GM12878 (cell line): ENCODE data around the gene IL16. TPM values are rescaled to one million over a fixed set of nuclear protein-coding genes. Genes with fewer than 3 reads are reported as not detected.

Experiments used
- CREM ChIP-seq: IDR thresholded peaks from 2 replicates; pipeline ENCODE4 v1.6.1; 2014; ENCODE audit warnings: antibody characterized with exemption, low read depth
- DPF2 ChIP-seq: fragments of 450-650 bp; IDR thresholded peaks from 2 replicates; pipeline ENCODE4 v1.6.1; 2017; ENCODE audit warnings: mild to moderate bottlenecking
- NFXL1 ChIP-seq: fragments of 450-650 bp; IDR thresholded peaks from 2 replicates; pipeline ENCODE4 v1.6.1; 2017; ENCODE audit warnings: antibody characterized with exemption, mild to moderate bottlenecking, borderline replicate concordance
- NR2C1 ChIP-seq: fragments of 450-650 bp; IDR thresholded peaks from 2 replicates; pipeline ENCODE4 v1.6.1; 2017; ENCODE audit warnings: antibody characterized with exemption, mild to moderate bottlenecking, moderate library complexity
- PAX5 ChIP-seq: IDR thresholded peaks from 2 replicates; pipeline ENCODE4 v1.6.1; 2011; ENCODE audit warnings: low read depth, low read length, borderline replicate concordance
- POLR2A ChIP-seq: IDR thresholded peaks from 2 replicates; pipeline ENCODE4 v1.6.1; 2011; ENCODE audit warnings: low read depth, mild to moderate bottlenecking, low read length
- POLR2AphosphoS5 ChIP-seq: IDR thresholded peaks from 2 replicates; pipeline ENCODE4 v1.6.1; 2011; ENCODE audit warnings: mild to moderate bottlenecking, low read length, inconsistent platforms
- SP1 ChIP-seq: IDR thresholded peaks from one replicate; pipeline ENCODE4 v1.6.1; 2011; ENCODE audit warnings: low read depth, low read length
- SUZ12 ChIP-seq: fragments of 200-600 bp; sonication (generic); IDR thresholded peaks from one replicate; pipeline ENCODE4 v1.6.1; 2018; ENCODE audit warnings: antibody characterized with exemption, mild to moderate bottlenecking; ENCODE audit not compliant: unreplicated experiment
- YY1 ChIP-seq: IDR thresholded peaks from 2 replicates; pipeline ENCODE4 v1.6.1; 2011; ENCODE audit warnings: low read depth, mild to moderate bottlenecking, low read length
- ZNF274 ChIP-seq: IDR thresholded peaks from one replicate; pipeline ENCODE4 v1.8.0; 2011; ENCODE audit not compliant: insufficient read length, insufficient read depth
- ZNF622 ChIP-seq: fragments of 450-650 bp; IDR thresholded peaks from 2 replicates; pipeline ENCODE4 v1.6.1; 2017; ENCODE audit warnings: mild to moderate bottlenecking, inconsistent platforms
- polyA plus RNA-seq, 11 experiments: library from polyadenylated mRNA; depleted of rRNA in 4 of 11; unstranded in 6 of 11; stranded (reverse) in 5 of 11; fragments of >200 nt; fragmentation: Nextera tagmentation in 4 of 11; fragmentation: Illumina TruSeq in 1 of 11; extraction: Ambion mirVana in 4 of 11; extraction: Trizol in 1 of 11; gene quantifications; 1 replicate in 1 of 11; 2 replicates in 10 of 11; pipeline versions ENCODE4 v1.2.1 to v1.2.3, GENCODE V29; 2011 to 2016; ENCODE audit warnings: inconsistent platforms in 2 of 11, missing spikeins in 2 of 11, low read depth in 1 of 11
- total RNA-seq, 4 experiments: library from RNA; depleted of rRNA in 3 of 4; stranded (reverse); fragments of >200 nt in 3 of 4; fragmentation: Illumina TruSeq in 1 of 4; extraction: Trizol in 1 of 4; gene quantifications; 2 replicates each; pipeline versions ENCODE4 v1.2.1 to v1.2.3, GENCODE V29; 2013 to 2021
- TF ChIP-seq, protein P1 (sequence below): IDR thresholded peaks from 2 replicates; pipeline ENCODE4 v1.6.1; 2012; ENCODE audit warnings: improper control_type of control experiment, low read depth, low read length; ENCODE audit not compliant: insufficient replicate concordance
- TF ChIP-seq, protein P2 (sequence below): IDR thresholded peaks from 2 replicates; pipeline ENCODE4 v1.6.1; 2012; ENCODE audit warnings: low read depth, low read length, improper control_type of control experiment
- TF ChIP-seq, protein P3 (sequence below): fragments of 450-650 bp; IDR thresholded peaks from 2 replicates; pipeline ENCODE4 v1.6.1; 2017; ENCODE audit warnings: mild to moderate bottlenecking, moderate library complexity
- TF ChIP-seq, protein P4 (sequence below): fragments of 450-650 bp; formaldehyde crosslinking; IDR thresholded peaks from 2 replicates; pipeline ENCODE4 v1.4.0; 2020; ENCODE audit warnings: mild to moderate bottlenecking, moderate library complexity

The IL16 gene
- total and polyA plus RNA-seq, 10 of the 15 experiments (the other 5 are each of a cell fraction or from before 2014, with no cell fraction given), result 21.7 to 206 (median 44.5) TPM

DNA sequence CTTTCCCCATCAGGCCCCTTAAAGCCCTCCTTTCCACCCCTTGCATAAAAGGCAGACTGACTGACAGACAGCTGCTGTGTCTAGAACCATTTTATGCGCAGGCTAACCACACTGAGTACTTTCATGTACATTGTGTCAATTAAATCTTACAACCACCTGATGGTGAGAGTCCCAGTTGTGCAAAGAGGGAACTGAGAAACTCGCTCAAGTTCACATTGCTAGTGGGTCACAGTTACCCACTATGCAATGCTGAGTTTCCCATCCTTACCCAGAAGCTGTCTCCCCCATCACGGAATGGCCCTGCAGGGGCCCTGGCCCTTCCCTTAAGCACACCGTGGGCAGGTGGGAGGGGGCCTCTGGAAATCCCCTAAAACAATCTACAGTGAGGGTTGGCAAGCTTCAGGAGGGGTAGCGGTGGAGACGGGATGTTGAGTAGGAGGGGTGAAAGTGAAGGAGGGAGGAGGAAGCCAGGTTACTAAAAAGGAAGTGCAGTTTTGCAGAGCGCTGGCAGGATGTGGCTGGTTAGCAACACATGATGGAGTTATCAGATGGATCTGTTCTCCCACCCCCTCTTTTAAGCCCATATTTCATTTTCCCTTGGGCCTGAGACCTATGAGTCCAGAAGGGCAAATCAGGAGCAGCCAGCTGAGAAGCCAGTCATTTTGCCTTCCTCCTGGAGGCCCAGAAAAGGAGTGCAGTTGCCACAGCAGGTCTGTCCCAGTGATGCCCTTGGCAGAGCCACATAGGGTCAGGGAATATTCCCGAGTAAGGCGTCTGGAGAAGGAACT lies 97.2 kb downstream of the IL16 start (continued):
- TF ChIP-seq SP1 (peak; percentile 39), YY1 (no peak; the same call in 1 of the 2 replicates), DPF2 (peak; percentile 93), SUZ12 (no peak), CREM (peak; percentile 86), NFXL1 (no peak), NR2C1 (no peak), ZNF274 (no peak), POLR2AphosphoS5 (peak; percentile 84), PAX5 (peak; percentile 82), POLR2A (peak; percentile 65), ZNF622 (no peak)
- TF ChIP-seq, protein P1, sequence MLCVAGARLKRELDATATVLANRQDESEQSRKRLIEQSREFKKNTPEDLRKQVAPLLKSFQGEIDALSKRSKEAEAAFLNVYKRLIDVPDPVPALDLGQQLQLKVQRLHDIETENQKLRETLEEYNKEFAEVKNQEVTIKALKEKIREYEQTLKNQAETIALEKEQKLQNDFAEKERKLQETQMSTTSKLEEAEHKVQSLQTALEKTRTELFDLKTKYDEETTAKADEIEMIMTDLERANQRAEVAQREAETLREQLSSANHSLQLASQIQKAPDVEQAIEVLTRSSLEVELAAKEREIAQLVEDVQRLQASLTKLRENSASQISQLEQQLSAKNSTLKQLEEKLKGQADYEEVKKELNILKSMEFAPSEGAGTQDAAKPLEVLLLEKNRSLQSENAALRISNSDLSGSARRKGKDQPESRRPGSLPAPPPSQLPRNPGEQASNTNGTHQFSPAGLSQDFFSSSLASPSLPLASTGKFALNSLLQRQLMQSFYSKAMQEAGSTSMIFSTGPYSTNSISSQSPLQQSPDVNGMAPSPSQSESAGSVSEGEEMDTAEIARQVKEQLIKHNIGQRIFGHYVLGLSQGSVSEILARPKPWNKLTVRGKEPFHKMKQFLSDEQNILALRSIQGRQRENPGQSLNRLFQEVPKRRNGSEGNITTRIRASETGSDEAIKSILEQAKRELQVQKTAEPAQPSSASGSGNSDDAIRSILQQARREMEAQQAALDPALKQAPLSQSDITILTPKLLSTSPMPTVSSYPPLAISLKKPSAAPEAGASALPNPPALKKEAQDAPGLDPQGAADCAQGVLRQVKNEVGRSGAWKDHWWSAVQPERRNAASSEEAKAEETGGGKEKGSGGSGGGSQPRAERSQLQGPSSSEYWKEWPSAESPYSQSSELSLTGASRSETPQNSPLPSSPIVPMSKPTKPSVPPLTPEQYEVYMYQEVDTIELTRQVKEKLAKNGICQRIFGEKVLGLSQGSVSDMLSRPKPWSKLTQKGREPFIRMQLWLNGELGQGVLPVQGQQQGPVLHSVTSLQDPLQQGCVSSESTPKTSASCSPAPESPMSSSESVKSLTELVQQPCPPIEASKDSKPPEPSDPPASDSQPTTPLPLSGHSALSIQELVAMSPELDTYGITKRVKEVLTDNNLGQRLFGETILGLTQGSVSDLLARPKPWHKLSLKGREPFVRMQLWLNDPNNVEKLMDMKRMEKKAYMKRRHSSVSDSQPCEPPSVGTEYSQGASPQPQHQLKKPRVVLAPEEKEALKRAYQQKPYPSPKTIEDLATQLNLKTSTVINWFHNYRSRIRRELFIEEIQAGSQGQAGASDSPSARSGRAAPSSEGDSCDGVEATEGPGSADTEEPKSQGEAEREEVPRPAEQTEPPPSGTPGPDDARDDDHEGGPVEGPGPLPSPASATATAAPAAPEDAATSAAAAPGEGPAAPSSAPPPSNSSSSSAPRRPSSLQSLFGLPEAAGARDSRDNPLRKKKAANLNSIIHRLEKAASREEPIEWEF, result peak; percentile 92
- TF ChIP-seq, protein P2, sequence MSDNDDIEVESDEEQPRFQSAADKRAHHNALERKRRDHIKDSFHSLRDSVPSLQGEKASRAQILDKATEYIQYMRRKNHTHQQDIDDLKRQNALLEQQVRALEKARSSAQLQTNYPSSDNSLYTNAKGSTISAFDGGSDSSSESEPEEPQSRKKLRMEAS, result peak; percentile 64; the same call in 1 of the 2 replicates
- TF ChIP-seq, protein P3, sequence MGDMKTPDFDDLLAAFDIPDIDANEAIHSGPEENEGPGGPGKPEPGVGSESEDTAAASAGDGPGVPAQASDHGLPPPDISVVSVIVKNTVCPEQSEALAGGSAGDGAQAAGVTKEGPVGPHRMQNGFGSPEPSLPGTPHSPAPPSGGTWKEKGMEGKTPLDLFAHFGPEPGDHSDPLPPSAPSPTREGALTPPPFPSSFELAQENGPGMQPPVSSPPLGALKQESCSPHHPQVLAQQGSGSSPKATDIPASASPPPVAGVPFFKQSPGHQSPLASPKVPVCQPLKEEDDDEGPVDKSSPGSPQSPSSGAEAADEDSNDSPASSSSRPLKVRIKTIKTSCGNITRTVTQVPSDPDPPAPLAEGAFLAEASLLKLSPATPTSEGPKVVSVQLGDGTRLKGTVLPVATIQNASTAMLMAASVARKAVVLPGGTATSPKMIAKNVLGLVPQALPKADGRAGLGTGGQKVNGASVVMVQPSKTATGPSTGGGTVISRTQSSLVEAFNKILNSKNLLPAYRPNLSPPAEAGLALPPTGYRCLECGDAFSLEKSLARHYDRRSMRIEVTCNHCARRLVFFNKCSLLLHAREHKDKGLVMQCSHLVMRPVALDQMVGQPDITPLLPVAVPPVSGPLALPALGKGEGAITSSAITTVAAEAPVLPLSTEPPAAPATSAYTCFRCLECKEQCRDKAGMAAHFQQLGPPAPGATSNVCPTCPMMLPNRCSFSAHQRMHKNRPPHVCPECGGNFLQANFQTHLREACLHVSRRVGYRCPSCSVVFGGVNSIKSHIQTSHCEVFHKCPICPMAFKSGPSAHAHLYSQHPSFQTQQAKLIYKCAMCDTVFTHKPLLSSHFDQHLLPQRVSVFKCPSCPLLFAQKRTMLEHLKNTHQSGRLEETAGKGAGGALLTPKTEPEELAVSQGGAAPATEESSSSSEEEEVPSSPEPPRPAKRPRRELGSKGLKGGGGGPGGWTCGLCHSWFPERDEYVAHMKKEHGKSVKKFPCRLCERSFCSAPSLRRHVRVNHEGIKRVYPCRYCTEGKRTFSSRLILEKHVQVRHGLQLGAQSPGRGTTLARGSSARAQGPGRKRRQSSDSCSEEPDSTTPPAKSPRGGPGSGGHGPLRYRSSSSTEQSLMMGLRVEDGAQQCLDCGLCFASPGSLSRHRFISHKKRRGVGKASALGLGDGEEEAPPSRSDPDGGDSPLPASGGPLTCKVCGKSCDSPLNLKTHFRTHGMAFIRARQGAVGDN, result peak; percentile 90
- TF ChIP-seq, protein P4, sequence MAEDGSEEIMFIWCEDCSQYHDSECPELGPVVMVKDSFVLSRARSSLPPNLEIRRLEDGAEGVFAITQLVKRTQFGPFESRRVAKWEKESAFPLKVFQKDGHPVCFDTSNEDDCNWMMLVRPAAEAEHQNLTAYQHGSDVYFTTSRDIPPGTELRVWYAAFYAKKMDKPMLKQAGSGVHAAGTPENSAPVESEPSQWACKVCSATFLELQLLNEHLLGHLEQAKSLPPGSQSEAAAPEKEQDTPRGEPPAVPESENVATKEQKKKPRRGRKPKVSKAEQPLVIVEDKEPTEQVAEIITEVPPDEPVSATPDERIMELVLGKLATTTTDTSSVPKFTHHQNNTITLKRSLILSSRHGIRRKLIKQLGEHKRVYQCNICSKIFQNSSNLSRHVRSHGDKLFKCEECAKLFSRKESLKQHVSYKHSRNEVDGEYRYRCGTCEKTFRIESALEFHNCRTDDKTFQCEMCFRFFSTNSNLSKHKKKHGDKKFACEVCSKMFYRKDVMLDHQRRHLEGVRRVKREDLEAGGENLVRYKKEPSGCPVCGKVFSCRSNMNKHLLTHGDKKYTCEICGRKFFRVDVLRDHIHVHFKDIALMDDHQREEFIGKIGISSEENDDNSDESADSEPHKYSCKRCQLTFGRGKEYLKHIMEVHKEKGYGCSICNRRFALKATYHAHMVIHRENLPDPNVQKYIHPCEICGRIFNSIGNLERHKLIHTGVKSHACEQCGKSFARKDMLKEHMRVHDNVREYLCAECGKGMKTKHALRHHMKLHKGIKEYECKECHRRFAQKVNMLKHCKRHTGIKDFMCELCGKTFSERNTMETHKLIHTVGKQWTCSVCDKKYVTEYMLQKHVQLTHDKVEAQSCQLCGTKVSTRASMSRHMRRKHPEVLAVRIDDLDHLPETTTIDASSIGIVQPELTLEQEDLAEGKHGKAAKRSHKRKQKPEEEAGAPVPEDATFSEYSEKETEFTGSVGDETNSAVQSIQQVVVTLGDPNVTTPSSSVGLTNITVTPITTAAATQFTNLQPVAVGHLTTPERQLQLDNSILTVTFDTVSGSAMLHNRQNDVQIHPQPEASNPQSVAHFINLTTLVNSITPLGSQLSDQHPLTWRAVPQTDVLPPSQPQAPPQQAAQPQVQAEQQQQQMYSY, result no peak
